Ascending aorta (tissue), 2 donors: Measurements from ENCODE around the gene ARHGEF7. TPM values are rescaled to one million over a fixed set of nuclear protein-coding genes. Genes with fewer than 3 reads are reported as not detected.

ENCODE experiments used
- DNase-seq, 2 donors: peaks; one replicate each; pipeline ENCODE4 v3.0.0-alpha.2; 2019; ENCODE audit warnings: low spot score in 2 of 2
- H3K27ac ChIP-seq, 2 donors: fragments of 200-600 bp; sonication (generic); one replicate each; pipeline ENCODE4 v1.5.1; 2016 to 2017; ENCODE audit warnings: mild to moderate bottlenecking in 1 of 2
- H3K27me3 ChIP-seq: fragments of 200-600 bp; sonication (generic); one replicate; pipeline ENCODE4 v1.5.1; 2017
- H3K36me3 ChIP-seq, 2 donors: fragments of 200-600 bp; sonication (generic); one replicate each; pipeline ENCODE4 v1.5.1; 2016
- H3K4me1 ChIP-seq, 2 donors: fragments of 200-600 bp; sonication (generic); one replicate each; pipeline ENCODE4 v1.5.1; 2016 to 2017; ENCODE audit warnings: mild to moderate bottlenecking in 1 of 2
- H3K4me3 ChIP-seq, 2 donors: fragments of 200-600 bp; sonication (generic); one replicate each; pipeline ENCODE4 v1.5.1; 2016 to 2017; ENCODE audit warnings: mild to moderate bottlenecking in 1 of 2
- H3K9me3 ChIP-seq, 2 donors: fragments of 200-600 bp; sonication (generic); one replicate each; pipeline ENCODE4 v1.5.1; 2016
- intact Hi-C: fragments of 100-400 bp; cut with DNase I; formaldehyde crosslinking; loops from one replicate; pipeline ENCODE4 v1.15.1; 2023
- total RNA-seq: library from RNA; depleted of rRNA; stranded (reverse); fragments of >200 nt; gene quantifications from one replicate; pipeline ENCODE4 v1.1.0, GENCODE V29; 2016
- TF ChIP-seq, protein P1 (sequence below), 3 experiments: fragments of 200-600 bp in 2 of 3; fragments of 450-650 bp in 1 of 3; sonication (generic) in 2 of 3; IDR thresholded peaks; one replicate each; pipeline ENCODE4 v1.5.1; 2016 to 2019; ENCODE audit warnings: antibody characterized with exemption in 3 of 3, mild to moderate bottlenecking in 1 of 3, moderate library complexity in 1 of 3

ARHGEF7 gene
- total RNA-seq, 1 donor from 2014 or later = 32.2 TPM

DNA sequence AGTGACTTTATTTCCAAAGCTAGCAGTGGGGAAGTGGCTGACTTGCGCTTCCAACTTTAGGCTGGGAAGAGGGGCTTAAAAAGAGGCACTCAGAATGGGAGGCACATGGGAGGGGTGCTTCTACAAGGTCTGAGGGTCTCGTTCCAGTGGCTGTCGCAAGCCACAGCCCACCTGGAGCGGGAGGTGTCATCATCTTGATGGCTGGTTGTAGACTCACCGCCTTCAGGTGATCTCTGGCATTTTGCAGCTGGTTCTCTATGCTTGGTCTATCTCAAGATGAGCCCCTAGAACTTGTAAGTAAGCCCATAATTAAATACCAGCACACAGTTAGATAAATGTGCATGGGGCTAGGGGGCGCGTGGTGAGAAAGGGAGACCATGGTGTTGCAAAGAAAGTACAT lies 214.5 kb downstream of the ARHGEF7 start:
- peak in 1 of 2 donors; percentile 21 for DNase-seq
- H3K27me3 ChIP-seq = no peaks in the 10 kb centered on the region
- peaks cover 0 to 3% of the 10 kb centered on the region in 2 donors for H3K36me3 ChIP-seq
- H3K4me1 ChIP-seq = no peaks in the 10 kb centered on the region
- no peak overlapping the region for H3K4me3 ChIP-seq
- intact Hi-C loops = no loop called here
- H3K27ac ChIP-seq = no peak overlapping the region
- TF ChIP-seq, protein P1, sequence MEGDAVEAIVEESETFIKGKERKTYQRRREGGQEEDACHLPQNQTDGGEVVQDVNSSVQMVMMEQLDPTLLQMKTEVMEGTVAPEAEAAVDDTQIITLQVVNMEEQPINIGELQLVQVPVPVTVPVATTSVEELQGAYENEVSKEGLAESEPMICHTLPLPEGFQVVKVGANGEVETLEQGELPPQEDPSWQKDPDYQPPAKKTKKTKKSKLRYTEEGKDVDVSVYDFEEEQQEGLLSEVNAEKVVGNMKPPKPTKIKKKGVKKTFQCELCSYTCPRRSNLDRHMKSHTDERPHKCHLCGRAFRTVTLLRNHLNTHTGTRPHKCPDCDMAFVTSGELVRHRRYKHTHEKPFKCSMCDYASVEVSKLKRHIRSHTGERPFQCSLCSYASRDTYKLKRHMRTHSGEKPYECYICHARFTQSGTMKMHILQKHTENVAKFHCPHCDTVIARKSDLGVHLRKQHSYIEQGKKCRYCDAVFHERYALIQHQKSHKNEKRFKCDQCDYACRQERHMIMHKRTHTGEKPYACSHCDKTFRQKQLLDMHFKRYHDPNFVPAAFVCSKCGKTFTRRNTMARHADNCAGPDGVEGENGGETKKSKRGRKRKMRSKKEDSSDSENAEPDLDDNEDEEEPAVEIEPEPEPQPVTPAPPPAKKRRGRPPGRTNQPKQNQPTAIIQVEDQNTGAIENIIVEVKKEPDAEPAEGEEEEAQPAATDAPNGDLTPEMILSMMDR (IDR thresholded peaks at IDR 0.05) = no peak
- no peaks in the 10 kb centered on the region for H3K9me3 ChIP-seq

DNA sequence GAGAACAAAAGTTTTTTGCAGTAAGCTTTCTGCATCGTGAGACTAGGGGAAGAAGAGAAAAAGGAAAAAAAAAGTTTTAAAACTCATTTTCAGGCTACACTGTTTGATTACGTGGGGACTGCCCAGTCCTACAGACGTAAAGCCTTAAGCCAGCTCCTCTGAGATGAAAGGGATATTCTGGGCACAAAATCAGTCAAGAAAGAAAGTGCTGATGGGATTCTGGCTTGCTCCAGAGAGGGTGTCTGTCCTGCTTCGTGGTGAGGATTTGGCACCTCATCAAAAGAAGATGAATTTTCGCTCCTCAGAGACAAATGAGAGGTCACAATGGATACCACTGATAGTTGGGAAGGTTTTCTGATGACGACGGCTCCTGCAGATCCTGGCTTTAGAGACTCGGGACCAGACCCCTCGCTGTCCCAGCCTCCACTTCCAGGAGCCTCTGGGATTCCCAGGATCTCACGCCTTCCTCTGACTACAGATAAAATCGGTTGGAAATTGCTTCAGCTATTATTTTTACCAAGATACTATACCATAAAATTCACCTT lies 215.0 kb downstream of the ARHGEF7 start:
- intact Hi-C loops = no loop called here
- H3K36me3 ChIP-seq = peaks cover 0 to 3% of the 10 kb centered on the region in 2 donors
- H3K27ac ChIP-seq = no peak overlapping the region
- no peaks in the 10 kb centered on the region for H3K4me1 ChIP-seq
- TF ChIP-seq, protein P1 (IDR thresholded peaks at IDR 0.05) = no peak
- H3K4me3 ChIP-seq = no peak overlapping the region
- DNase-seq = peak in 1 of 2 donors; percentile 7
- H3K27me3 ChIP-seq = no peaks in the 10 kb centered on the region
- no peaks in the 10 kb centered on the region for H3K9me3 ChIP-seq

DNA sequence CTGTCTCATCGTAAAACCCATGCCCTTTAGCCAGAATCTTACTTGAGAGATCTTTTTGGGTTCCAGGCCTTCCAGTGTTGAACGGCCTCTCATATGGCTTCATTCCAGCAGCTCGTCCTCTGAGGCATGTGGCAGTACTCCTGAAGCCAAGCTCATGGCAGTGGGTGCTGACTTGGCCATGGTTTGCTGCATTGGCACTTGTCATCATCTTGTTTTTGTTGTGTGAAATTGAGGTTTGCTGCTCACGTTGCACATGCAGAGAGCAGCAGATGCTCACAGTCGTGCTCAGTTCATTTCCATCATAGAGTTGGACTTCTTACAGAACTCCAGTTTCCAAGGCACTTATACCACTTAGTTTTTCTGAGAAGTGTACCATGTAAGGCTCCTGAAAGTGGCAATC lies 220.2 kb downstream of the ARHGEF7 start:
- intact Hi-C loops = no loop called here
- no peaks in the 10 kb centered on the region for H3K4me1 ChIP-seq
- H3K27ac ChIP-seq = no peak overlapping the region
- H3K9me3 ChIP-seq = no peaks in the 10 kb centered on the region
- H3K36me3 ChIP-seq = peaks cover 4 to 19% of the 10 kb centered on the region in 2 donors
- H3K4me3 ChIP-seq = no peak overlapping the region
- H3K27me3 ChIP-seq = no peaks in the 10 kb centered on the region
- TF ChIP-seq, protein P1 (IDR thresholded peaks at IDR 0.05) = no peak
- DNase-seq = peak in 1 of 2 donors; percentile 8

DNA sequence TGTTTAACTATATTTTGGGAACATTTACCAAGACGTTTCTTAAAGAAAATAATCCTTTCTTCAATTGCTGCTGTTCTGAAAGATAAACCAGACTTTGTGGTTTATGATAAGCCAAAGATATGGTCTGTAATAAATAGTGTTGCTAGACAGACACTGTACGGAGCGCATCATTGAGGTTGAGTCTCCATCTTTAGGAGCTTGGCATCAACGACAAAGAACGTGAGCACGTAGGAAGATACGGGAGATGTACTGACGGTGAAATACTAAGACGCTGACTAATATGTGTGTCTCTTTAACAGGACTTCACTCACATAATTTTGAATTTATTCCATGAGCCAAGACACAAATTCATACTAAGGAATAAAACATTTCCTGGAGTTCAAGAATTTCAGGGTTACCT lies 221.6 kb downstream of the ARHGEF7 start:
- TF ChIP-seq, protein P1 (IDR thresholded peaks at IDR 0.05) = no peak
- DNase-seq = no peak
- Histone ChIP-seq H3K27ac (no peak overlapping the region), H3K4me3 (no peak overlapping the region), H3K4me1 (no peaks in the 10 kb centered on the region), H3K36me3 (peaks cover 4 to 19% of the 10 kb centered on the region in 2 donors), H3K9me3 (no peaks in the 10 kb centered on the region), H3K27me3 (no peaks in the 10 kb centered on the region)
- intact Hi-C loops = no loop called here

DNA sequence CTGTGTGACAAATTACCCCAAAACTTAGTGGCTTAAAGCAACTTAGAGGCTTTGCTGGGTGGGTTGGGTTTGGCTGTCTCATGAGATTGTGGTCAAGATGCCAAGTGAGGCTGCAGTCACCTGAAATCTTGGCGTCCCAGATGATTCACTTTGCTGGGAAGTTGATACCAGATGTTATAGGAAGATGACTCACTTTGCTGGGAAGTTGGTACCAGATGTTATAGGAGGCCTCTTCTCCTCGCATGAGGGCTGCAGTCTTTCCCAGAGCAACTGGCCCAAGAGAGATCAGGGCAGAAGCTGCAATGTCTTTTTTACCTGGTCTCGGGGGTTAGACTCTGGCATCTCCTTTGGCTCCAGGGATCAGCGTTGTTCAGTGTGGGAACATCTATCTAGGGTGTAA lies 222.1 kb downstream of the ARHGEF7 start:
- peaks cover 4 to 19% of the 10 kb centered on the region in 2 donors for H3K36me3 ChIP-seq
- no peaks in the 10 kb centered on the region for H3K27me3 ChIP-seq
- no peaks in the 10 kb centered on the region for H3K9me3 ChIP-seq
- TF ChIP-seq, protein P1 (IDR thresholded peaks at IDR 0.05) = no peak
- intact Hi-C loops = no loop called here
- H3K4me1 ChIP-seq = no peaks in the 10 kb centered on the region
- no peak overlapping the region for H3K4me3 ChIP-seq
- no peak overlapping the region for H3K27ac ChIP-seq
- peak in 1 of 2 donors; percentile 18 for DNase-seq

DNA sequence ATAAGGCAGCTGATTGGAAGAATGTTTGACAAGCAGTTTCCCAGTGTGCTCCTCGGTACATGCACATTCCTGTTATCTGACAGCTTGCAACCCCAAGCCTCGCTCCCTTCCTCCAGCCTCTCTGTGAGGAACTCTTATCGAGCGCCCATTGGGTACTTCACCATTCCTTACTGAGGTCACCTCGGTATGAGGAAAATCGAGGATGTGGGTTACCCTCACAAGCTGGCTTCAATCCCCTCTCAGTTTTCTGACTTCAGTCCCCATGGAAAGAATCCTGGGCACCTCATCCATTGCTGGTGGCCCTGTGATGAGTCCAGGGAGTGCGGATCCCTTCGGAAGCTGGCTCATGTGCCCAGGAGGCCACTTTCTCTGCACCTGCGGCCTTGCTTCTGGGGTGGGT lies 222.6 kb downstream of the ARHGEF7 start:
- TF ChIP-seq, protein P1 (IDR thresholded peaks at IDR 0.05) = no peak
- no peaks in the 10 kb centered on the region for H3K9me3 ChIP-seq
- H3K27ac ChIP-seq = no peak overlapping the region
- H3K36me3 ChIP-seq = peaks cover 4 to 19% of the 10 kb centered on the region in 2 donors
- H3K4me1 ChIP-seq = no peaks in the 10 kb centered on the region
- H3K4me3 ChIP-seq = no peak overlapping the region
- DNase-seq = peak in 1 of 2 donors; percentile 4
- no peaks in the 10 kb centered on the region for H3K27me3 ChIP-seq
- intact Hi-C loops = no loop called here
